Thyroid gland (tissue), 4 donors: ENCODE data around the gene EHBP1L1.

Experiments used
- CTCF ChIP-seq, 6 experiments: fragments of 200-600 bp in 3 of 6; fragments of 450-650 bp in 3 of 6; sonication (generic) in 3 of 6; IDR thresholded peaks; one replicate each; pipeline ENCODE4 v1.5.1; 2016 to 2019; ENCODE audit warnings: antibody characterized with exemption in 6 of 6, mild to moderate bottlenecking in 2 of 6, inconsistent platforms in 1 of 6, moderate library complexity in 1 of 6
- POLR2A ChIP-seq, 2 donors: fragments of 450-650 bp; IDR thresholded peaks; one replicate each; pipeline ENCODE4 v1.6.1; 2017; ENCODE audit warnings: antibody characterized with exemption in 2 of 2, mild to moderate bottlenecking in 2 of 2, moderate library complexity in 1 of 2

- no peak for TF ChIP-seq CTCF (IDR thresholded peaks at IDR 0.05)
- no peak for TF ChIP-seq POLR2A (IDR thresholded peaks at IDR 0.05)
Observed at GRCh38 chr11:65604258-65604657, 28.4 kb downstream of the EHBP1L1 start.
